Uterus (tissue), 4 donors: Measurements from ENCODE around the gene NSUN6. TPM values are rescaled to one million over a fixed set of nuclear protein-coding genes. Genes with fewer than 3 reads are reported as not detected.
"Not testable (repeated sequence)": the region's sequence is repeated elsewhere in the genome, so short reads cannot be mapped to it uniquely, and the experiment has no call there.

Experiments
- DNase-seq, 2 donors: peaks; one replicate each; pipeline ENCODE4 v3.0.0-alpha.2; 2019 to 2020
- H3K27ac ChIP-seq, 2 donors: fragments of 200-600 bp; sonication (generic); 1 replicate in 1 of 2; 2 replicates in 1 of 2; pipeline ENCODE4 v1.5.1; 2016 to 2018
- H3K27me3 ChIP-seq, 2 donors: fragments of 200-600 bp; sonication (generic); one replicate each; pipeline ENCODE4 v1.5.1; 2018 to 2019; ENCODE audit warnings: control low read depth in 1 of 2
- H3K36me3 ChIP-seq, 2 donors: fragments of 200-600 bp; sonication (generic); one replicate each; pipeline ENCODE4 v1.5.1; 2019; ENCODE audit warnings: control low read depth in 1 of 2
- H3K4me1 ChIP-seq, 2 donors: fragments of 200-600 bp; sonication (generic); one replicate each; pipeline ENCODE4 v1.5.1; 2018 to 2019; ENCODE audit warnings: control low read depth in 1 of 2
- H3K4me3 ChIP-seq, 2 donors: fragments of 200-600 bp; sonication (generic); 1 replicate in 1 of 2; 2 replicates in 1 of 2; pipeline ENCODE4 v1.5.1; 2018 to 2019; ENCODE audit warnings: mild to moderate bottlenecking in 1 of 2
- H3K9me3 ChIP-seq, 2 donors: fragments of 200-600 bp; sonication (generic); one replicate each; pipeline ENCODE4 v1.5.1; 2019; ENCODE audit warnings: control low read depth in 1 of 2
- CTCF ChIP-seq, 4 experiments: fragments of 200-600 bp in 2 of 4; fragments of 450-650 bp in 2 of 4; sonication (generic) in 2 of 4; IDR thresholded peaks; one replicate each; pipeline ENCODE4 v1.5.1; 2016 to 2019; ENCODE audit warnings: antibody characterized with exemption in 4 of 4, mild to moderate bottlenecking in 2 of 4, moderate library complexity in 1 of 4
- POLR2A ChIP-seq, 2 donors: fragments of 450-650 bp; IDR thresholded peaks; one replicate each; pipeline ENCODE4 v1.6.1; 2016; ENCODE audit warnings: antibody characterized with exemption in 2 of 2, mild to moderate bottlenecking in 1 of 2, moderate library complexity in 1 of 2
- intact Hi-C: fragments of 100-400 bp; cut with DNase I; formaldehyde crosslinking; loops from one replicate; pipeline ENCODE4 v1.15.1; 2023; ENCODE audit warnings: low total_unique reads
- total RNA-seq, 4 donors: library from RNA; depleted of rRNA in 3 of 4; stranded (reverse); fragments of >200 nt in 3 of 4; gene quantifications; one replicate each; pipeline versions ENCODE4 v1.1.0 to v1.2.4, GENCODE V29; 2014 to 2023
- donor health status: DM: yes; HTN: yes; CAD: no.

NSUN6 gene
- total RNA-seq, 4 donors from 2014 or later, result 8.5 to 43.3 (median 26.2) TPM

- no peaks in the 10 kb centered on the region for H3K9me3 ChIP-seq
- no peak overlapping the region for H3K27ac ChIP-seq
- H3K27me3 ChIP-seq, result no peaks in the 10 kb centered on the region
- intact Hi-C loops, result no loop called here
- no peak for DNase-seq
- H3K4me3 ChIP-seq, result no peak overlapping the region
- no peaks in the 10 kb centered on the region for H3K36me3 ChIP-seq
- no peaks in the 10 kb centered on the region for H3K4me1 ChIP-seq
- TF ChIP-seq CTCF (IDR thresholded peaks at IDR 0.05) (no peak), POLR2A (IDR thresholded peaks at IDR 0.05) (no peak)
Measured at GRCh38 chr10:18576586-18576985, 74.8 kb downstream of the NSUN6 start.

GRCh38 chr10:18572959-18573561 lies 78.3 kb downstream of the NSUN6 start:
- H3K4me3 ChIP-seq, result no peak overlapping the region
- TF ChIP-seq CTCF (IDR thresholded peaks at IDR 0.05) (no peak), POLR2A (IDR thresholded peaks at IDR 0.05) (no peak)
- no peaks in the 10 kb centered on the region for H3K36me3 ChIP-seq
- no peak for DNase-seq
- H3K27me3 ChIP-seq, result no peaks in the 10 kb centered on the region
- intact Hi-C loops, result no loop called here
- no peaks in the 10 kb centered on the region for H3K4me1 ChIP-seq
- no peak overlapping the region for H3K27ac ChIP-seq
- H3K9me3 ChIP-seq, result no peaks in the 10 kb centered on the region

GRCh38 chr10:18571780-18572179 lies 79.6 kb downstream of the NSUN6 start:
- Histone ChIP-seq H3K27ac (no peak overlapping the region), H3K36me3 (no peaks in the 10 kb centered on the region), H3K27me3 (no peaks in the 10 kb centered on the region), H3K4me1 (no peaks in the 10 kb centered on the region), H3K9me3 (no peaks in the 10 kb centered on the region), H3K4me3 (no peak overlapping the region)
- DNase-seq, result no peak
- TF ChIP-seq CTCF (IDR thresholded peaks at IDR 0.05), result no peak
- TF ChIP-seq POLR2A (IDR thresholded peaks at IDR 0.05), result no peak
- intact Hi-C loops, result no loop called here

GRCh38 chr10:18571076-18571475 lies 80.3 kb downstream of the NSUN6 start:
- intact Hi-C loops, result no loop called here
- Histone ChIP-seq H3K9me3 (no peaks in the 10 kb centered on the region), H3K27ac (no peak overlapping the region), H3K27me3 (no peaks in the 10 kb centered on the region), H3K4me1 (no peaks in the 10 kb centered on the region), H3K4me3 (no peak overlapping the region), H3K36me3 (no peaks in the 10 kb centered on the region)
- TF ChIP-seq CTCF (IDR thresholded peaks at IDR 0.05) (no peak), POLR2A (IDR thresholded peaks at IDR 0.05) (no peak)
- no peak for DNase-seq

GRCh38 chr10:18570386-18570785 lies 81.0 kb downstream of the NSUN6 start:
- H3K36me3 ChIP-seq, DNase-seq, H3K4me3 ChIP-seq, intact Hi-C loops, H3K9me3 ChIP-seq, H3K4me1 ChIP-seq, H3K27me3 ChIP-seq, H3K27ac ChIP-seq: not testable (repeated sequence)

- intact Hi-C loops, result no loop called here
- Histone ChIP-seq H3K27me3 (no peaks in the 10 kb centered on the region), H3K4me1 (no peaks in the 10 kb centered on the region), H3K36me3 (no peaks in the 10 kb centered on the region), H3K27ac (no peak overlapping the region), H3K9me3 (no peaks in the 10 kb centered on the region), H3K4me3 (no peak overlapping the region)
- TF ChIP-seq CTCF (IDR thresholded peaks at IDR 0.05) (no peak), POLR2A (IDR thresholded peaks at IDR 0.05) (no peak)
- no peak for DNase-seq
Measured at GRCh38 chr10:18567343-18567856, 84.0 kb downstream of the NSUN6 start.
